ENCODE data around the gene HYDIN. TPM values are rescaled to one million over a fixed set of nuclear protein-coding genes. Genes with fewer than 3 reads are reported as not detected.
"Not testable (repeated sequence)": the region's sequence is repeated elsewhere in the genome, so short reads cannot be mapped to it uniquely, and the experiment has no call there.

The HYDIN gene
- polyA plus RNA-seq, 2 donors, result 0.02 to 0.20 TPM

GRCh38 chr16:71201556-71201955 lies 29.0 kb downstream of the HYDIN start:
- 47 to 50% methylated on average over 2 of the region's 2 CpGs for WGBS, 2 donors
- Histone ChIP-seq H3K27me3 (ENCODE audit: control insufficient read depth in 1 of 2, insufficient read depth in 2 of 2, low read length in 2 of 2) (no peaks in the 10 kb centered on the region), H3K4me1 (ENCODE audit: control insufficient read depth in 2 of 2, insufficient read depth in 2 of 2, low read length in 1 of 2) (no peaks in the 10 kb centered on the region), H3K27ac (ENCODE audit: low read depth in 2 of 2, low read length in 1 of 2) (no peak overlapping the region), H3K36me3 (ENCODE audit: control insufficient read depth in 2 of 2, insufficient read depth in 2 of 2, low read length in 1 of 2) (no peaks in the 10 kb centered on the region), H3K9me3 (ENCODE audit: control insufficient read depth in 2 of 2, insufficient read depth in 1 of 2, low read depth in 1 of 2, low read length in 1 of 2) (peaks cover 0 to 6% of the 10 kb centered on the region in 2 donors), H3K4me3 (ENCODE audit: low read depth in 1 of 2, low read length in 2 of 2) (no peak overlapping the region)

GRCh38 chr16:71201054-71201453 lies 29.5 kb downstream of the HYDIN start:
- Histone ChIP-seq H3K9me3 (ENCODE audit: control insufficient read depth in 2 of 2, insufficient read depth in 1 of 2, low read depth in 1 of 2, low read length in 1 of 2) (peaks cover 0 to 6% of the 10 kb centered on the region in 2 donors), H3K4me1 (ENCODE audit: control insufficient read depth in 2 of 2, insufficient read depth in 2 of 2, low read length in 1 of 2) (no peaks in the 10 kb centered on the region), H3K4me3 (ENCODE audit: low read depth in 1 of 2, low read length in 2 of 2) (no peak overlapping the region), H3K27ac (ENCODE audit: low read depth in 2 of 2, low read length in 1 of 2) (no peak overlapping the region), H3K36me3 (ENCODE audit: control insufficient read depth in 2 of 2, insufficient read depth in 2 of 2, low read length in 1 of 2) (no peaks in the 10 kb centered on the region), H3K27me3 (ENCODE audit: control insufficient read depth in 1 of 2, insufficient read depth in 2 of 2, low read length in 2 of 2) (no peaks in the 10 kb centered on the region)
- 88 to 91% methylated on average over 1 of the region's 1 CpG for WGBS, 2 donors

GRCh38 chr16:71198408-71198807 lies 32.1 kb downstream of the HYDIN start:
- 68 to 80% methylated on average over 1 of the region's 1 CpG for WGBS, 2 donors
- Histone ChIP-seq H3K4me1 (ENCODE audit: control insufficient read depth in 2 of 2, insufficient read depth in 2 of 2, low read length in 1 of 2) (no peaks in the 10 kb centered on the region), H3K27ac (ENCODE audit: low read depth in 2 of 2, low read length in 1 of 2) (no peak overlapping the region), H3K4me3 (ENCODE audit: low read depth in 1 of 2, low read length in 2 of 2) (no peak overlapping the region), H3K36me3 (ENCODE audit: control insufficient read depth in 2 of 2, insufficient read depth in 2 of 2, low read length in 1 of 2) (no peaks in the 10 kb centered on the region), H3K9me3 (ENCODE audit: control insufficient read depth in 2 of 2, insufficient read depth in 1 of 2, low read depth in 1 of 2, low read length in 1 of 2) (no peaks in the 10 kb centered on the region), H3K27me3 (ENCODE audit: control insufficient read depth in 1 of 2, insufficient read depth in 2 of 2, low read length in 2 of 2) (peaks cover 0 to 3% of the 10 kb centered on the region in 2 donors)

- H3K4me3 ChIP-seq (ENCODE audit: low read depth in 1 of 2, low read length in 2 of 2), result no peak overlapping the region
- H3K9me3 ChIP-seq (ENCODE audit: control insufficient read depth in 2 of 2, insufficient read depth in 1 of 2, low read depth in 1 of 2, low read length in 1 of 2), result no peaks in the 10 kb centered on the region
- WGBS, 2 donors, result 65 to 66% methylated on average over 5 of the region's 5 CpGs
- no peaks in the 10 kb centered on the region for H3K36me3 ChIP-seq (ENCODE audit: control insufficient read depth in 2 of 2, insufficient read depth in 2 of 2, low read length in 1 of 2)
- H3K27ac ChIP-seq (ENCODE audit: low read depth in 2 of 2, low read length in 1 of 2), result no peak overlapping the region
- no peaks in the 10 kb centered on the region for H3K4me1 ChIP-seq (ENCODE audit: control insufficient read depth in 2 of 2, insufficient read depth in 2 of 2, low read length in 1 of 2)
- peaks cover 0 to 3% of the 10 kb centered on the region in 2 donors for H3K27me3 ChIP-seq (ENCODE audit: control insufficient read depth in 1 of 2, insufficient read depth in 2 of 2, low read length in 2 of 2)
Measured at GRCh38 chr16:71192387-71192786, 38.1 kb downstream of the HYDIN start.

GRCh38 chr16:71188956-71189712 lies 41.4 kb downstream of the HYDIN start:
- Histone ChIP-seq H3K27ac (ENCODE audit: low read depth in 2 of 2, low read length in 1 of 2) (no peak overlapping the region), H3K9me3 (ENCODE audit: control insufficient read depth in 2 of 2, insufficient read depth in 1 of 2, low read depth in 1 of 2, low read length in 1 of 2) (no peaks in the 10 kb centered on the region), H3K4me3 (ENCODE audit: low read depth in 1 of 2, low read length in 2 of 2) (no peak overlapping the region), H3K36me3 (ENCODE audit: control insufficient read depth in 2 of 2, insufficient read depth in 2 of 2, low read length in 1 of 2) (no peaks in the 10 kb centered on the region), H3K4me1 (ENCODE audit: control insufficient read depth in 2 of 2, insufficient read depth in 2 of 2, low read length in 1 of 2) (no peaks in the 10 kb centered on the region), H3K27me3 (ENCODE audit: control insufficient read depth in 1 of 2, insufficient read depth in 2 of 2, low read length in 2 of 2) (no peaks in the 10 kb centered on the region)
- 88 to 89% methylated on average over 9 of the region's 9 CpGs for WGBS, 2 donors

- Histone ChIP-seq H3K4me1 (ENCODE audit: control insufficient read depth in 2 of 2, insufficient read depth in 2 of 2, low read length in 1 of 2) (no peaks in the 10 kb centered on the region), H3K27me3 (ENCODE audit: control insufficient read depth in 1 of 2, insufficient read depth in 2 of 2, low read length in 2 of 2) (no peaks in the 10 kb centered on the region), H3K36me3 (ENCODE audit: control insufficient read depth in 2 of 2, insufficient read depth in 2 of 2, low read length in 1 of 2) (no peaks in the 10 kb centered on the region), H3K9me3 (ENCODE audit: control insufficient read depth in 2 of 2, insufficient read depth in 1 of 2, low read depth in 1 of 2, low read length in 1 of 2) (no peaks in the 10 kb centered on the region), H3K27ac (ENCODE audit: low read depth in 2 of 2, low read length in 1 of 2) (no peak overlapping the region), H3K4me3 (ENCODE audit: low read depth in 1 of 2, low read length in 2 of 2) (no peak overlapping the region)
- whole genome bisulfite sequencing, 2 donors, result 53 to 68% methylated on average over 1 of the region's 1 CpG
Measured at GRCh38 chr16:71185347-71185746, 45.2 kb downstream of the HYDIN start.

- Histone ChIP-seq H3K4me3 (ENCODE audit: low read depth in 1 of 2, low read length in 2 of 2) (no peak overlapping the region), H3K9me3 (ENCODE audit: control insufficient read depth in 2 of 2, insufficient read depth in 1 of 2, low read depth in 1 of 2, low read length in 1 of 2) (no peaks in the 10 kb centered on the region), H3K27ac (ENCODE audit: low read depth in 2 of 2, low read length in 1 of 2) (no peak overlapping the region), H3K4me1 (ENCODE audit: control insufficient read depth in 2 of 2, insufficient read depth in 2 of 2, low read length in 1 of 2) (no peaks in the 10 kb centered on the region), H3K36me3 (ENCODE audit: control insufficient read depth in 2 of 2, insufficient read depth in 2 of 2, low read length in 1 of 2) (no peaks in the 10 kb centered on the region), H3K27me3 (ENCODE audit: control insufficient read depth in 1 of 2, insufficient read depth in 2 of 2, low read length in 2 of 2) (no peaks in the 10 kb centered on the region)
- WGBS, 2 donors, result 84 to 88% methylated on average over 3 of the region's 3 CpGs
Measured at GRCh38 chr16:71179569-71179968, 51.0 kb downstream of the HYDIN start.

- Histone ChIP-seq H3K4me1 (ENCODE audit: control insufficient read depth in 2 of 2, insufficient read depth in 2 of 2, low read length in 1 of 2) (no peaks in the 10 kb centered on the region), H3K27me3 (ENCODE audit: control insufficient read depth in 1 of 2, insufficient read depth in 2 of 2, low read length in 2 of 2) (no peaks in the 10 kb centered on the region), H3K27ac (ENCODE audit: low read depth in 2 of 2, low read length in 1 of 2) (no peak overlapping the region), H3K36me3 (ENCODE audit: control insufficient read depth in 2 of 2, insufficient read depth in 2 of 2, low read length in 1 of 2) (no peaks in the 10 kb centered on the region), H3K9me3 (ENCODE audit: control insufficient read depth in 2 of 2, insufficient read depth in 1 of 2, low read depth in 1 of 2, low read length in 1 of 2) (no peaks in the 10 kb centered on the region), H3K4me3 (ENCODE audit: low read depth in 1 of 2, low read length in 2 of 2) (no peak overlapping the region)
- 70 to 73% methylated on average over 6 of the region's 6 CpGs for WGBS, 2 donors
Measured at GRCh38 chr16:71172481-71173207, 57.9 kb downstream of the HYDIN start.

GRCh38 chr16:71161007-71161406 lies 69.5 kb downstream of the HYDIN start:
- H3K4me3 ChIP-seq (ENCODE audit: low read depth in 1 of 2, low read length in 2 of 2); H3K27ac ChIP-seq (ENCODE audit: low read depth in 2 of 2, low read length in 1 of 2); H3K36me3 ChIP-seq (ENCODE audit: control insufficient read depth in 2 of 2, insufficient read depth in 2 of 2, low read length in 1 of 2); H3K27me3 ChIP-seq (ENCODE audit: control insufficient read depth in 1 of 2, insufficient read depth in 2 of 2, low read length in 2 of 2); H3K9me3 ChIP-seq (ENCODE audit: control insufficient read depth in 2 of 2, insufficient read depth in 1 of 2, low read depth in 1 of 2, low read length in 1 of 2); H3K4me1 ChIP-seq (ENCODE audit: control insufficient read depth in 2 of 2, insufficient read depth in 2 of 2, low read length in 1 of 2): not testable (repeated sequence)
- 87 to 90% methylated on average over 5 to 7 of the region's 8 CpGs for WGBS, 2 donors

GRCh38 chr16:71157278-71157677 lies 73.2 kb downstream of the HYDIN start:
- H3K27me3 ChIP-seq (ENCODE audit: control insufficient read depth in 1 of 2, insufficient read depth in 2 of 2, low read length in 2 of 2); H3K9me3 ChIP-seq (ENCODE audit: control insufficient read depth in 2 of 2, insufficient read depth in 1 of 2, low read depth in 1 of 2, low read length in 1 of 2); H3K36me3 ChIP-seq (ENCODE audit: control insufficient read depth in 2 of 2, insufficient read depth in 2 of 2, low read length in 1 of 2); H3K4me3 ChIP-seq (ENCODE audit: low read depth in 1 of 2, low read length in 2 of 2); H3K4me1 ChIP-seq (ENCODE audit: control insufficient read depth in 2 of 2, insufficient read depth in 2 of 2, low read length in 1 of 2); H3K27ac ChIP-seq (ENCODE audit: low read depth in 2 of 2, low read length in 1 of 2): not testable (repeated sequence)
- WGBS, 2 donors, result 59 to 75% methylated on average over 1 of the region's 2 CpGs

Measured in esophagus (tissue), 2 donors.